Measurements from ENCODE around the gene GRIN3B. TPM values are rescaled to one million over a fixed set of nuclear protein-coding genes. Genes with fewer than 3 reads are reported as not detected.

GRIN3B gene
- total RNA-seq, 1 donor from 2014 or later = 3.0 TPM

DNA sequence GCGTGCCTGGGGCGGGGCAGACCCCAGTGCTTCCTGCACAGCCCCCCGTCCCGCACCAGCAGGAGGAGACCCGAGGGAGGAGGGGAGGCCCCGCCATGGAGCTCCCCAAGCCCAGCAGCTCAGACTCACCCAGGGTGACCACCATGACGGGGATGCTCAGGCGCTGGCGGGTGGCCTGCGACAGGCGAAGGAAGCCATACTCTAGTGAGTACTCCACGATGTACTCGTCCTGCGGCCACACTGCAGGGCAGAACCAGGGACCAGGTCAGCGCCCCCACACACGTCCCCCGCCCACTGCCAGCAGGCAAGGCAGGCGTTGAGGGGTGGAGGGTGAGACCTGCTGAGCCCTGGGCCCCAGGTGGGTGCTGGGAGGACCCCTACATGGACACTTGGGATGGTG, 12.1 kb downstream of the GRIN3B start:
- H3K27ac ChIP-seq = no peak overlapping the region
- no peak overlapping the region for H3K4me3 ChIP-seq
- H3K36me3 ChIP-seq = peaks cover 49% of the 10 kb centered on the region
- ATAC-seq = no peak
- no peaks in the 10 kb centered on the region for H3K27me3 ChIP-seq (ENCODE audit: low read depth)
- H3K4me1 ChIP-seq = peaks cover 33% of the 10 kb centered on the region
- intact Hi-C loops (cut with DNase I) = no loop called here
- no peaks in the 10 kb centered on the region for H3K9me3 ChIP-seq
- no peak for DNase-seq
- TF ChIP-seq, protein P1, sequence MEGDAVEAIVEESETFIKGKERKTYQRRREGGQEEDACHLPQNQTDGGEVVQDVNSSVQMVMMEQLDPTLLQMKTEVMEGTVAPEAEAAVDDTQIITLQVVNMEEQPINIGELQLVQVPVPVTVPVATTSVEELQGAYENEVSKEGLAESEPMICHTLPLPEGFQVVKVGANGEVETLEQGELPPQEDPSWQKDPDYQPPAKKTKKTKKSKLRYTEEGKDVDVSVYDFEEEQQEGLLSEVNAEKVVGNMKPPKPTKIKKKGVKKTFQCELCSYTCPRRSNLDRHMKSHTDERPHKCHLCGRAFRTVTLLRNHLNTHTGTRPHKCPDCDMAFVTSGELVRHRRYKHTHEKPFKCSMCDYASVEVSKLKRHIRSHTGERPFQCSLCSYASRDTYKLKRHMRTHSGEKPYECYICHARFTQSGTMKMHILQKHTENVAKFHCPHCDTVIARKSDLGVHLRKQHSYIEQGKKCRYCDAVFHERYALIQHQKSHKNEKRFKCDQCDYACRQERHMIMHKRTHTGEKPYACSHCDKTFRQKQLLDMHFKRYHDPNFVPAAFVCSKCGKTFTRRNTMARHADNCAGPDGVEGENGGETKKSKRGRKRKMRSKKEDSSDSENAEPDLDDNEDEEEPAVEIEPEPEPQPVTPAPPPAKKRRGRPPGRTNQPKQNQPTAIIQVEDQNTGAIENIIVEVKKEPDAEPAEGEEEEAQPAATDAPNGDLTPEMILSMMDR (IDR thresholded peaks at IDR 0.05) = no peak

- TF ChIP-seq, protein P1 (IDR thresholded peaks at IDR 0.05) = no peak
- no peaks in the 10 kb centered on the region for H3K27me3 ChIP-seq (ENCODE audit: low read depth)
- H3K27ac ChIP-seq = no peak overlapping the region
- intact Hi-C loops (cut with DNase I) = no loop called here
- DNase-seq = no peak
- H3K4me3 ChIP-seq = no peak overlapping the region
- no peaks in the 10 kb centered on the region for H3K9me3 ChIP-seq
- peaks cover 42% of the 10 kb centered on the region for H3K4me1 ChIP-seq
- peaks cover 52% of the 10 kb centered on the region for H3K36me3 ChIP-seq
- ATAC-seq = no peak
These were observed 13.0 kb downstream of the GRIN3B start for GRCh38 chr19:1013218-1013617.

- ATAC-seq = no peak
- intact Hi-C loops (cut with DNase I) = no loop called here
- H3K9me3 ChIP-seq = no peaks in the 10 kb centered on the region
- no peak overlapping the region for H3K4me3 ChIP-seq
- DNase-seq = no peak
- no peaks in the 10 kb centered on the region for H3K27me3 ChIP-seq (ENCODE audit: low read depth)
- peaks cover 54% of the 10 kb centered on the region for H3K4me1 ChIP-seq
- no peak overlapping the region for H3K27ac ChIP-seq
- H3K36me3 ChIP-seq = peaks cover 51% of the 10 kb centered on the region
- TF ChIP-seq, protein P1 (IDR thresholded peaks at IDR 0.05) = no peak
These were observed 14.2 kb downstream of the GRIN3B start for GRCh38 chr19:1014161-1015060.

GRCh38 chr19:1015061-1015781, 15.0 kb downstream of the GRIN3B start:
- H3K4me3 ChIP-seq = no peak overlapping the region
- intact Hi-C loops (cut with DNase I) = no loop called here
- peaks cover 43% of the 10 kb centered on the region for H3K36me3 ChIP-seq
- H3K9me3 ChIP-seq = no peaks in the 10 kb centered on the region
- TF ChIP-seq, protein P1 (IDR thresholded peaks at IDR 0.05) = no peak
- peaks cover 53% of the 10 kb centered on the region for H3K4me1 ChIP-seq
- no peak overlapping the region for H3K27ac ChIP-seq
- no peak for DNase-seq
- H3K27me3 ChIP-seq (ENCODE audit: low read depth) = no peaks in the 10 kb centered on the region
- ATAC-seq = no peak

DNA sequence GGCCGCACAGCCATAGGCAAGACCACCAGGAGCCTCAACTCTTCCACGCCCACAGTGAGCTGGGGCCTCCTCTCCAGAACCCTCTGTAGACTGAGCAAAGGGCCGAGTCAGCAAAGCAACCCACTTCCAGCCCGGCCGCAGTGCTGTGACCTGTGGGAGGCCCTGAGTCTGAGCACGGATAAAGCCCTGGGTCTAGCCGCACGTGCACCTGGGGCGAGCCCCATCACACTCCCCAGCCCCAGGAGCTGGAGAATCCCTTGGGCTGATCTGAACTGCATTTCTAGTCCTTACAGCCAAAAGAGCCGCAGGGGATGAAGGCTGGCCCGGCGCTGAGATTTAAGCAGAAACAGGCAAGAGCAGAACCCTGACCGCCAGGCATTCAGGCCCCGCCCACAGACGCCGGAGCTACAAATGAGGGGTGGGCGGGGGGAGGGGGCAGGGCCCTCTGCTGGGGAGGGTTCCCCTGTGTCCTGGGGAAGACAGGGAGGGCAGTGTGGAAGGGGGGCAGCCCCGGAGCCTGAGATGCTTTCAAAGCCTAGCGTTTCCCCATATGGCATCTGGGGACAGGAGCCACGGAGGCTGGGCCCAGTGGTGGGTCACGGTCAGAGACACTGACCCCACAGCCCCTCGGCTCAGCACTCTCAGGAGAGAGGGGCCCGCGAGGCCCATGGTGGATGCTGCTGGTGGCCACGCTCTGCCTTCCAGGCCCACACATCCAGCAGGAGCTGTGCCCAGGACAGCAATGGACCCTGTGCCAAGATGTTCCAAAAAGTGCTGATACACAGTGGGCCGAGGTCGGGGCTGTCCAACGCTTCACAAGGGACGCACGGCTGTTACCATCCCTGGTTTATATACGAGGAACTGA, 15.8 kb downstream of the GRIN3B start:
- DNase-seq = no peak
- no peak for ATAC-seq
- intact Hi-C loops (cut with DNase I) = no loop called here
- TF ChIP-seq, protein P1 (IDR thresholded peaks at IDR 0.05) = no peak
- peaks cover 35% of the 10 kb centered on the region for H3K36me3 ChIP-seq
- peak overlapping the region; percentile 6 for H3K27ac ChIP-seq
- H3K27me3 ChIP-seq (ENCODE audit: low read depth) = no peaks in the 10 kb centered on the region
- no peaks in the 10 kb centered on the region for H3K9me3 ChIP-seq
- H3K4me1 ChIP-seq = peaks cover 52% of the 10 kb centered on the region
- no peak overlapping the region for H3K4me3 ChIP-seq

Measured in lower lobe of right lung (tissue), 2 donors.